ENCODE measurements around the gene CHRND.
"Not testable (repeated sequence)": the region's sequence is repeated elsewhere in the genome, so short reads cannot be mapped to it uniquely, and the experiment has no call there.

Gene CHRND

DNA sequence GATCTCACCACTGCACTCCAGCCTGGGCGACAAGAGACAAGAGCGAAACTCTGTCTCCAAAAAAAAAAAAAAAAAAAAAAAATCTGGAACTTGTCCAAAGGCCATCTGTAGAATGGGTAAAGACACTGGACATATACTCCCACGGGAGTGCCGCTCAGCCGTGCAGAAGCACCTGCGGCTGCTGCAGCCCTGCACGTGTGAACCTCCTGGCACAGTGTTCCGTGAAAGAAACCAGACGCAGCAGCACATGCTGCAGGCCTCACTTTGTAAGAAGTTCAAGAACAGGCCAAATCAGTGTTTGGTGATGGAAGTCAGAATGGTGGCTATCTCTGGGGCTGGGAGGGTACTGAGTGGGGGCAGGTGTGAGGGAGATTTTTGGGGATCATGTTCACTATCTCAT, 6.5 kb downstream of the CHRND start:
- no peak overlapping the region for H3K4me3 ChIP-seq (ENCODE audit: control insufficient read depth, low read depth, low read length)
- DNase-seq (ENCODE audit: low read depth), result no peak
- TF ChIP-seq CTCF (conservative IDR thresholded peaks at IDR 0.05; ENCODE audit: control insufficient read depth, insufficient read depth, low read depth, low read length), result no peak

- DNase-seq (ENCODE audit: low read depth); H3K4me3 ChIP-seq (ENCODE audit: control insufficient read depth, low read depth, low read length): not testable (repeated sequence)
Measured at GRCh38 chr2:232532821-232533220, 6.9 kb downstream of the CHRND start.

- DNase-seq (ENCODE audit: low read depth), result peak; percentile 37
- no peak for TF ChIP-seq CTCF (conservative IDR thresholded peaks at IDR 0.05; ENCODE audit: control insufficient read depth, insufficient read depth, low read depth, low read length)
- no peak overlapping the region for H3K4me3 ChIP-seq (ENCODE audit: control insufficient read depth, low read depth, low read length)
Measured at GRCh38 chr2:232533944-232534710, 8.2 kb downstream of the CHRND start.

GRCh38 chr2:232534940-232535651, 9.1 kb downstream of the CHRND start:
- no peak for DNase-seq (ENCODE audit: low read depth)
- TF ChIP-seq CTCF (conservative IDR thresholded peaks at IDR 0.05; ENCODE audit: control insufficient read depth, insufficient read depth, low read depth, low read length), result no peak
- no peak overlapping the region for H3K4me3 ChIP-seq (ENCODE audit: control insufficient read depth, low read depth, low read length)

DNA sequence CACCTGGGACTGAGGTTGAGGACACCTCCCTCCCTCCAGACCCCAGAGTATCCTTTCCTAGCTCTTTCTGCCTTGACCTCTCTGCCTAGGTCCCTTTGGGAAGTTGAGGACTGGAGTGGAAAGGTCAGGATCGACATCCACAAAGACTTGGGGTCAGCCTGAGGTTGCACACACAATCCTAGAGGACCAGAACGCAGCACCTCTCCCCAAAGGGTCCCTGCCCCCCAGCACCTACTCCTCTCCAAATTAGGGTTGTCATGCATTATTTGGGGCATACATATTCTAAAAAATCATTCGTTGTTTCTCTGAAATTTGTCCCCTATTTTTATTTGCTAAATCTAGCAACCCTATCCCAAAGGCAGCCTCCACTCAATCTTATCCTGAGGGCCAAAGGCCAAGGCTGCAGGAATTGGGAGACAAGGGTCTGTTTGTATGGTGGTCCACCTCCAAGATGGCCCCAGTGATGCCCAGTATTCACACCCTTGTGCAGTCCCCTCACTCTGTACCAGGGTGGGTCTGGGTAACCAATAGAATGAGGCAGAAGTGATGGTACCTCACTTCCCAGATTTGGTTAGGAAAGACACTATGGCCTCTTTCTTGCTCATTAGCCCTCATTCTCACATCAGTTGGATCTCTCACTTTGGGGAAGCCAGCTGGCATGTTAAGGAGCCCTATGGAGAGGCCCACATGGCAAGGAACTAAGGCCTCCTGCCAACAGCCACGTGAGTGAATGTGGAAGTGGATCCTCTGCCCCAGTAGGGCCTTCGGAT, 10.0 kb downstream of the CHRND start:
- TF ChIP-seq CTCF (conservative IDR thresholded peaks at IDR 0.05; ENCODE audit: control insufficient read depth, insufficient read depth, low read depth, low read length), result no peak
- no peak for DNase-seq (ENCODE audit: low read depth)
- no peak overlapping the region for H3K4me3 ChIP-seq (ENCODE audit: control insufficient read depth, low read depth, low read length)

DNA sequence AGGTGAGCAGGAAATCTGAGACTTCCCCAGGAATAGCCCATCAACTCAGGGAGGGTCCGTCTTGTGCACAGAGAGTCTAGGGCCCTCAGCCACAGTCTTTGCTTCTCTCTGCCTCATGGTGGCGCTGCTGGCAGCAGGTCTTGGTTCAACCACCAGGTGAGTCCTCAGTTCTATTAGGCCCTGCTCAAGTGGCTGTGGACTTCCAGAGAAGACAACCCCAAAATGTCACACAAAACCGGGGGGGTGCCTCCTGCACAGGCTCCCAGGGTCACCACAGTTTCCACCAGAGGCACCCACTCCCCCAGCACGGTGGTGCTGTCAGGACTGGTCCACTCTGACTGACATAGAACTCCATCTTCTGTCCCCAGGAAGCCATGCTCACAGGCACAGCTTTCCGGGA, 11.1 kb downstream of the CHRND start:
- DNase-seq (ENCODE audit: low read depth), result no peak
- TF ChIP-seq CTCF (conservative IDR thresholded peaks at IDR 0.05; ENCODE audit: control insufficient read depth, insufficient read depth, low read depth, low read length), result peak; percentile 28
- no peak overlapping the region for H3K4me3 ChIP-seq (ENCODE audit: control insufficient read depth, low read depth, low read length)

DNA sequence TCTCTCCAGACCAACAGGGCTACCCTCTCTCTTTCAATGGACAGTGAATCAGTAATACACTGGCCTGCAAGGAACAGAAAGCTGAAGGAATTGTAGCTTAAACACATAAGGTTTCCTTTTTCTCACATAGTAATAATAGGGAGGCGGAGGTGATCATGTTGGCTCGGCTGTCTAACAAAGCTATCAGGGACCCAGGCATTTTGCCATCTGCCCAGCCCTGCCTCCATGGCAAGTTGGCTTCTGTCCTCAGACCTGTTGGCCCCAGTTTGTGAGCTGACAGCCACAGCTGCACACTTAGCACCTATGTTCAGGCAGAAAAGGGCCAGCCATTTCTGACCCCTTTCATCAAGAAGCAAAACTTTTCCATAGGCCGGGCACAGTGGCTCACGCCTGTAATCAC, 11.5 kb downstream of the CHRND start:
- no peak for TF ChIP-seq CTCF (conservative IDR thresholded peaks at IDR 0.05; ENCODE audit: control insufficient read depth, insufficient read depth, low read depth, low read length)
- DNase-seq (ENCODE audit: low read depth), result no peak
- no peak overlapping the region for H3K4me3 ChIP-seq (ENCODE audit: control insufficient read depth, low read depth, low read length)
